ENCODE data around the gene GATA6.

GRCh38 chr18:22174341-22175145, 5.2 kb downstream of the GATA6 start:
- no peak for TF ChIP-seq CTCF (IDR thresholded peaks at IDR 0.05)
- TF ChIP-seq USF1 (IDR thresholded peaks at IDR 0.05; ENCODE audit: borderline replicate concordance, low read depth), result no peak
- TF ChIP-seq PBX3 (IDR thresholded peaks at IDR 0.05), result no peak
- TF ChIP-seq EP300 (IDR thresholded peaks at IDR 0.05; ENCODE audit: borderline replicate concordance in 1 of 2, low read depth in 1 of 2, low read length in 1 of 2), result no peak
- no peak for TF ChIP-seq POLR2AphosphoS5 (IDR thresholded peaks at IDR 0.05; ENCODE audit: low read depth, low read length)
- no peak for TF ChIP-seq FOSL2 (IDR thresholded peaks at IDR 0.05; ENCODE audit: borderline replicate concordance, low read depth)
- no peak for TF ChIP-seq GABPA (IDR thresholded peaks at IDR 0.05; ENCODE audit: low read depth)
- no peak for TF ChIP-seq YY1 (IDR thresholded peaks at IDR 0.05; ENCODE audit: low read depth)
- TF ChIP-seq RCOR1 (IDR thresholded peaks at IDR 0.05; ENCODE audit: low read length), result no peak
- TF ChIP-seq RFX5 (IDR thresholded peaks at IDR 0.05; ENCODE audit: low read length), result no peak
- no peak for TF ChIP-seq TAF1 (IDR thresholded peaks at IDR 0.05; ENCODE audit: borderline replicate concordance, low read depth, low read length)
- TF ChIP-seq RXRA (IDR thresholded peaks at IDR 0.05; ENCODE audit: borderline replicate concordance, low read depth), result no peak

Data from SK-N-SH (cell line).